Coronary artery (tissue), 2 donors: Measurements from ENCODE around the gene DAO.

Experiments
- DNase-seq: peaks from one replicate; pipeline ENCODE4 v3.0.0-alpha.2; 2017; ENCODE audit warnings: low spot score
- H3K27ac ChIP-seq, 2 donors: fragments of 200-600 bp; sonication (generic); one replicate each; pipeline ENCODE4 v1.5.1; 2016 to 2019
- H3K4me3 ChIP-seq: fragments of 200-600 bp; sonication (generic); 2 replicates; pipeline ENCODE4 v1.5.1; 2016; ENCODE audit warnings: mild to moderate bottlenecking, moderate library complexity
- TF ChIP-seq, protein P1 (sequence below): fragments of 200-600 bp; sonication (generic); IDR thresholded peaks from one replicate; pipeline ENCODE4 v1.5.1; 2019; ENCODE audit warnings: antibody characterized with exemption

Gene DAO

DNA sequence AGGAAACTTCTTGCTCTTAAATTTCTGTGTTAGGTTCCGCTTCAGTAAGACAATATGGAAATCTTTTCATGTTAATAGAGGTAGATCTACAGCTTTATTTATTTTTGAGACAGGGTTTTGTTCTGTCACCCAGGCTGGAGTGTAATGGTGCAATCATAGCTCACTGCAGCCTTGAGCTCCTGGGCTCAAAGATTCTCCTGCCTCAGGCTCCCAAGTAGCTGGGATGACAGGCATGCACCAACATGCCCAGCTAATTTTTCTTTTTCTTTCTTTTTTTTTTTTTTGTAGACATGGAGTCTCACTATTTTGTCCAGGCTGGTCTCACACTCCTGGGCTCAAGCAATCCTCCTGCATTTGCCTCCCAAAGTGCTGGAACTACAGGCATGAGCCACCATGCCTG is 70.1 kb downstream of the DAO start:
- DNase-seq: no peak
- TF ChIP-seq, protein P1, sequence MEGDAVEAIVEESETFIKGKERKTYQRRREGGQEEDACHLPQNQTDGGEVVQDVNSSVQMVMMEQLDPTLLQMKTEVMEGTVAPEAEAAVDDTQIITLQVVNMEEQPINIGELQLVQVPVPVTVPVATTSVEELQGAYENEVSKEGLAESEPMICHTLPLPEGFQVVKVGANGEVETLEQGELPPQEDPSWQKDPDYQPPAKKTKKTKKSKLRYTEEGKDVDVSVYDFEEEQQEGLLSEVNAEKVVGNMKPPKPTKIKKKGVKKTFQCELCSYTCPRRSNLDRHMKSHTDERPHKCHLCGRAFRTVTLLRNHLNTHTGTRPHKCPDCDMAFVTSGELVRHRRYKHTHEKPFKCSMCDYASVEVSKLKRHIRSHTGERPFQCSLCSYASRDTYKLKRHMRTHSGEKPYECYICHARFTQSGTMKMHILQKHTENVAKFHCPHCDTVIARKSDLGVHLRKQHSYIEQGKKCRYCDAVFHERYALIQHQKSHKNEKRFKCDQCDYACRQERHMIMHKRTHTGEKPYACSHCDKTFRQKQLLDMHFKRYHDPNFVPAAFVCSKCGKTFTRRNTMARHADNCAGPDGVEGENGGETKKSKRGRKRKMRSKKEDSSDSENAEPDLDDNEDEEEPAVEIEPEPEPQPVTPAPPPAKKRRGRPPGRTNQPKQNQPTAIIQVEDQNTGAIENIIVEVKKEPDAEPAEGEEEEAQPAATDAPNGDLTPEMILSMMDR: no peak
- no peak overlapping the region for H3K4me3 ChIP-seq
- H3K27ac ChIP-seq: no peak overlapping the region
